GM12874 (cell line): ENCODE data around the gene ERBB3.

Experiments
- TF ChIP-seq, protein P1 (sequence below): IDR thresholded peaks from 2 replicates; pipeline ENCODE4 v1.5.1; 2011; ENCODE audit warnings: low read depth, mild to moderate bottlenecking, control low read depth, low read length, moderate library complexity; ENCODE audit not compliant: insufficient read depth

Gene ERBB3

DNA sequence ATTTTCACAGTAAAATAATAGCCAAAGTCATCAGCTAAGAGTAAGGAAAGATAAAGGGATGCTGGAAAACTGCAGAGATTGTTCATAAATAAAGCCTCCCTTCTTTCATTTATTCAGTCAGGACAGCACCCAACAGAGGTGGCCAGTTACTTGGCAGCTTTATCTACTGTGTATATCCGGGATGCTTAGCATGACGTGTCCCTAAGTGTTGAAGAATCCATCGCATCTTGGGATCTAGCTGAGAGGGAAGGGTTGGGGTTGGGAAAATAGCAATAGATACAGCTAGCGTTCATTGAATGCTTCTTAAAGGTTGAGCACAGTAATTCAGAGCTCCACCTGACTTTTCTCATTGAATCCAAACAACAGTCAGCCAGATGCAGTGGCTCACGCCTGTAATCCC is 5.6 kb upstream of the ERBB3 start:
- TF ChIP-seq, protein P1, sequence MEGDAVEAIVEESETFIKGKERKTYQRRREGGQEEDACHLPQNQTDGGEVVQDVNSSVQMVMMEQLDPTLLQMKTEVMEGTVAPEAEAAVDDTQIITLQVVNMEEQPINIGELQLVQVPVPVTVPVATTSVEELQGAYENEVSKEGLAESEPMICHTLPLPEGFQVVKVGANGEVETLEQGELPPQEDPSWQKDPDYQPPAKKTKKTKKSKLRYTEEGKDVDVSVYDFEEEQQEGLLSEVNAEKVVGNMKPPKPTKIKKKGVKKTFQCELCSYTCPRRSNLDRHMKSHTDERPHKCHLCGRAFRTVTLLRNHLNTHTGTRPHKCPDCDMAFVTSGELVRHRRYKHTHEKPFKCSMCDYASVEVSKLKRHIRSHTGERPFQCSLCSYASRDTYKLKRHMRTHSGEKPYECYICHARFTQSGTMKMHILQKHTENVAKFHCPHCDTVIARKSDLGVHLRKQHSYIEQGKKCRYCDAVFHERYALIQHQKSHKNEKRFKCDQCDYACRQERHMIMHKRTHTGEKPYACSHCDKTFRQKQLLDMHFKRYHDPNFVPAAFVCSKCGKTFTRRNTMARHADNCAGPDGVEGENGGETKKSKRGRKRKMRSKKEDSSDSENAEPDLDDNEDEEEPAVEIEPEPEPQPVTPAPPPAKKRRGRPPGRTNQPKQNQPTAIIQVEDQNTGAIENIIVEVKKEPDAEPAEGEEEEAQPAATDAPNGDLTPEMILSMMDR = no peak

DNA sequence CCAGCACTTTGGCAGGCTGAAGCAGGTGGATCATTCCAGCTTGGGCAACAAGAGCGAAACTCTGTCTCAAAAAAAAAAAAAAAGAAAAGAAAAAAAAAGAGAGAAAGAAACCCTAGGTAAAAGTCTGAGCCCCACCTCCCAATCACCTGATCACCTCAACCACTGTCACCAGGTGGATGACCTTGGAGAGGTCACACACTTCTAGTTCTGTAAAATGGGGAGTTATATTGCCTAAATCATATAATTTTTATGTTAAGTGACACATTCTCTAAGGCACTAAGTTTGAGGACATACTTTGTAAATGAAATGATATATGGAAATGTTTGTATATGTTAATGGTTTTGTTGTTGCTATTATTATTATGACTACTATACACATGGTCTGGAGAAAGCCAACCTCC is 1.5 kb upstream of the ERBB3 start:
- TF ChIP-seq, protein P1 = no peak

DNA sequence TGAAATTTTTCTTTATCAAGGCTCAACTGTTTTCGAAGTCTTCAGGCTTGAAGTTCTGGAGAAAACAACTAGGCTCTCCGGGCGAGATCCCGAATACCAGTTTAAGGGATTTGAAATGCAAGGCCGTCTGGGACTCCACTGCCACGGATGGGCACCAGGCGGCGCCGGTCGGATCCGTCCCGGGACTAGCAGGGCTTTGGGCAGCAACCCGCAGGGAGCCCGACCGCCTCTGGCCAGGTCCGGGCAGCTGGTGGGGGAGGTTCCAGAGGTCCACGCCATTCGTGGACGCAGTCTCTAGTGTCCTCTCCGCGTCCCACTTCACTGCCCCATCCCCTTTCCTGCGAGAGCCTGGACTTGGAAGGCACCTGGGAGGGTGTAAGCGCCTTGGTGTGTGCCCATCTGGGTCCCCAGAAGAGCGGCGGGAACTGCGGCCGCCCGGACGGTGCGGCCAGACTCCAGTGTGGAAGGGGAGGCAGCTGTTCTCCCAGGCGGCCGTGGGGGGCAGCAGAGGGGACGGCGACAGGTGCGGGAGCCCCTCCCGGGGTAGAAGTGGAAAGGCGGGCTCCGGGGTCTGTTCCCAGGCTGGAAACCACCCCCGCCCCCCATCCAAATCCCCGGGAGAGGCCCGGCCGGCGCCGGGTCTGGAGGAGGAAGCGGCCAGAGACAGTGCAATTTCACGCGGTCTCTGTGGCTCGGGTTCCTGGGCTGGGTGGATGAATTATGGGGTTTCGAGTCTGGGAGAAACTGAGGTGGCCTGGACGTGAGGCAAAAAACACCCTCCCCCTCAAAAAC is 838 bp upstream of the ERBB3 start:
- TF ChIP-seq, protein P1 = peak; percentile 77

DNA sequence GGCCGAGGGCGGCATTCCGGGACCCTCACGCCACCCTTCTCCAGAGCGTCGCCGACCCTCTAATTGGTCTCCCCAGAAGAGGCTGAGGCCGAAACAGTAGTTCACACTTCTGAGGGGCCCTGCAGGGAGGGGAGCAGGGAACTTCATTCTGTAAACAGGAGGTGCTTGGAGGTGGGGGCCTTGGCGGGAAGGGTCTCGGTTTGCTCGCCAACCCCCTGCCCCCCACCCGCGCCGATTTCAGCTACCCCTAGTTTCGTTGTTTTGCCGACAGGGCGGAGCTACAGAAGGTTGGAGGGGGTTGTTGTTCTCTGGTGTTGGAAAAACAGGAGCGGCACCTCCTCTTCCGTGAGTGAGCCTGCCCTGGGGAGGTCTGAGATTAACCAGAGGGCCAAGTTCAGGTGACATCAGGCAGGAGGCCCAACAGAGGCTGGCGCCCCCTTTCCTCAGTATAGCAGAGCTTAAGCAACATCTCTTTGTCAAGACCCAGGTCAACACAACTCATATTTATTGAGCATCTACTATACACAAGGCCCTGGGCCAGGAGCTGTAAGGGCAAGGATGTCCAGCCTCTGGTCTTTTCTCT is 682 bp downstream of the ERBB3 start:
- TF ChIP-seq, protein P1 = no peak

DNA sequence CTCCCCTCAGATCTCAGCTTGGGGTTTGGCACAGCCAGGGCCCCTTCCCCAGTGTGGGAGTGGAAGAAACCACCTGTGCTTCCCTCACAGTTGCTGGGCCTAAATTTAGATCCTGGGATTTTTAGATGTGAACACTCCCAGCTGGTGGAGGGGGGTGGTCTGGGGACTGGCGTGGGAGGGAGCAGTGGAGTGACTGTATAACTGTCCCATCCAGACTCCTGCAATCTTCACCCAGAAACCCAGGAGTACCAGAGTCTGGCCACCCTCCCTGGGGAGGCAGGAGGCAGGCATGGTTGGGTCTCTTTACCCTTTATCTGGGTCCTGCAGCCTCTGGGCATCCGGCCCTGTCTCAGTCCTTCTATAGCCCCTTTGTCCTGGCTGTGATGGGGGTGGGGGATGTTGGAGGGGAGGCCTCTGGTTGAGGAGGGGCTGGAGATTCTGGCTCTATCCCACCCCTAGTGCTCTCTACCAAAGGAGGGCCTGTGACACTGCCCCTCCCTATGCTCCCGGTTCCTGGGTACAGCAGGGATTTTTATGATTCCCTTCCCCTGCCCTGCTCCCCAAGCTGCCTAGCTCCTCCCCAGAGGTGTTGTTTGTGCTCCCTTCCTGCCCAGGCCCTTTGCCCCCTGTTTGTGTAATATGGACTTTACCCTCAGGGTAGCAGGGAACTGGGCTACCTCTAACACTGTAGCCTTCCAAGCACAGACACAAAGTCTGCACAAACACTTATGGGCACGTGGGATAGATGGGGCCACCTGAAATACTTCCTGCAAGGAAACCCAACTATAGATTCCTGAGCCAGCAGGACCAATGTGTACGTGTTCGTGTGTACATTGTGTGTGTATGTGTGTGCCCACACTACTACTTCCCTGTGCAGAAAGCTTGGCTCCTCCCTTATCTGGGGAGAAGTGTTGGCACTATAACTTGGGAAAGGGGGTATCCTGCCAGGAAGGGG is 1.7 kb downstream of the ERBB3 start:
- TF ChIP-seq, protein P1 = no peak

DNA sequence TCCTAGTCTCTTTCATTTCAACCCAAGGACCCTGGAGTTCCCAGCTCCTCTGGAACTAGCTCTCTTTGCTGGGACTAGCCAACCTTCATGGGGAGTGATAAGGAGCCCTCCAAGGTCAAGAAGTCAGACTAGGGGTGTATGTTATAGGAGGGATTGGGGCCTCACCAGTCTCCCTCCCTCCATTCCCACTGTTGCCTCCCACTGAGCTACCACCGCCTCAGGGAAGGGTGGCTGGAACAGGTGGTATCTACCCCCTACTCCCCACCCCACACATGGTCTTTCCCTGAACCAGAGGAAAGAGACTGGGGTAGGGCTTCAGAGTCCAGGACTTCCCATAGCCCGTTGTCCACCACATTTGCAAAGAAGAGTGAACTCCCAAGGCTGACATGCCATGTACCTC is 2.4 kb downstream of the ERBB3 start:
- TF ChIP-seq, protein P1 = no peak

DNA sequence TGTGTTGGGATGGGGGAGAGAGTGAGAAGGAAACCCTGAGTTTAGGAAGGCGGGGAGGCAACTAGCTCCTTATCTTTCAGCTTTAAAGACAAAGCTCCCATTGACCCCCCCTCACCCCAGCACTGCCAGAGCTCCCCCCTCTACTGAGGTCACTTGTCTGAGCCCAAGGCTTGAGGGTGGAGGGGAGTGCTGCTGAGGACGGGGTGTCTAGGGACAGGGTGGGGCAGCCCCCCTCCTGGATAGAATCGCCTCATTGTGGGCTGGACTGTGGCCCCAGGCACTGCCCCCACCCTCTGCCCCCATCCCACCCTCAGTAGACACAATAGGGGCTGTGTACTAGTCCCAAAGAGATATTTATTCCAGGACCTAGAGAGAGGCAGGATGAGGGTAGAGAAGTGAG is 3.0 kb downstream of the ERBB3 start:
- TF ChIP-seq, protein P1 = no peak
